Measurements from ENCODE around the gene SMIM26. TPM values are rescaled to one million over a fixed set of nuclear protein-coding genes. Genes with fewer than 3 reads are reported as not detected.

The SMIM26 gene
- total RNA-seq, 2 donors from 2014 or later = 67.6 to 80.3 TPM

GRCh38 chr20:18533978-18534644 is 33.1 kb upstream of the SMIM26 start:
- peaks cover 88% of the 10 kb centered on the region for H3K36me3 Mint-ChIP-seq (ENCODE audit: low read depth)
- WGBS, 2 experiments (ENCODE audit: insufficient coverage in 1 of 2, insufficient read length in 1 of 2) = 98 to 100% methylated on average over 3 to 6 of the region's 6 CpGs
- H3K9me3 Mint-ChIP-seq = no peaks in the 10 kb centered on the region
- H3K27me3 Mint-ChIP-seq (ENCODE audit: insufficient read depth) = no peaks in the 10 kb centered on the region
- H3K4me1 Mint-ChIP-seq = no peaks in the 10 kb centered on the region
- no peak for DNase-seq
- no peak overlapping the region for H3K4me3 ChIP-seq (ENCODE audit: low read length)
- H3K4me3 Mint-ChIP-seq = no peak overlapping the region
- H3K4me1 ChIP-seq (ENCODE audit: control insufficient read depth, insufficient read depth, low read length) = no peaks in the 10 kb centered on the region
- H3K27me3 ChIP-seq (ENCODE audit: control insufficient read depth, insufficient read depth, low read length, poor library complexity, severe bottlenecking) = no peaks in the 10 kb centered on the region
- no peak for TF ChIP-seq CTCF (conservative IDR thresholded peaks at IDR 0.05)
- no peak overlapping the region for H3K27ac Mint-ChIP-seq
- no peak overlapping the region for H3K9ac ChIP-seq (ENCODE audit: extremely low read depth, low read length, poor library complexity, severe bottlenecking)
- no peak overlapping the region for H3K27ac ChIP-seq (ENCODE audit: low read depth, low read length)
- H3K36me3 ChIP-seq (ENCODE audit: control insufficient read depth, insufficient read depth, low read length) = peaks cover 80% of the 10 kb centered on the region
- H3K9me3 ChIP-seq (ENCODE audit: control insufficient read depth, low read length) = no peaks in the 10 kb centered on the region

GRCh38 chr20:18537651-18538050 is 29.6 kb upstream of the SMIM26 start:
- DNase-seq = no peak
- H3K9me3 Mint-ChIP-seq = no peaks in the 10 kb centered on the region
- H3K4me3 ChIP-seq (ENCODE audit: low read length) = no peak overlapping the region

DNA sequence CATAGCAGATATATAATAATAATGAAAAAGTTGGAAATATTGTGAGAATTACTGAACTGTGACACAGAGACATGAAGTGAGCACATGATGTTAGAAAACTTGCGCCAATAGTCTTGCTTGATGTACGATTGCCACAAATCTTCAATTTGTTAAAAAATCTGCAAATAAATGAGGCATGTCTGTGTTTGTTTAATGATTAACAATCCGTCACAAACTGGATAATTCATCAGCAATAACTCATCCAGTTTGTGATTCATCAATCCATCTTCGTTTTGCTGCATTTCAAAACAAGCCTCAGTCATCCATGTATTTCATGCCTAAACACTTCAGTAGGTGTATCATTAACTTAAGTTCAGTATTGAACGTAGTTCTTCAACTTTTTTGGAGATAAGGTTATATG is 25.5 kb upstream of the SMIM26 start:
- Mint-ChIP-seq H3K36me3 (ENCODE audit: low read depth) (peaks cover 70% of the 10 kb centered on the region), H3K27ac (no peak overlapping the region), H3K4me3 (no peak overlapping the region), H3K9me3 (no peaks in the 10 kb centered on the region), H3K27me3 (ENCODE audit: insufficient read depth) (no peaks in the 10 kb centered on the region), H3K4me1 (no peaks in the 10 kb centered on the region)
- Histone ChIP-seq H3K27me3 (ENCODE audit: control insufficient read depth, insufficient read depth, low read length, poor library complexity, severe bottlenecking) (no peaks in the 10 kb centered on the region), H3K4me1 (ENCODE audit: control insufficient read depth, insufficient read depth, low read length) (no peaks in the 10 kb centered on the region), H3K27ac (ENCODE audit: low read depth, low read length) (no peak overlapping the region), H3K36me3 (ENCODE audit: control insufficient read depth, insufficient read depth, low read length) (peaks cover 73% of the 10 kb centered on the region), H3K4me3 (ENCODE audit: low read length) (no peak overlapping the region), H3K9ac (ENCODE audit: extremely low read depth, low read length, poor library complexity, severe bottlenecking) (no peak overlapping the region), H3K9me3 (ENCODE audit: control insufficient read depth, low read length) (no peaks in the 10 kb centered on the region)
- WGBS, 2 experiments (ENCODE audit: insufficient coverage in 1 of 2, insufficient read length in 1 of 2) = 90 to 100% methylated on average over 3 to 5 of the region's 5 CpGs
- no peak for TF ChIP-seq CTCF (conservative IDR thresholded peaks at IDR 0.05)
- DNase-seq = no peak

More at GRCh38 chr20:18537651-18538050, 29.6 kb upstream of the SMIM26 start:
- no peak overlapping the region for H3K9ac ChIP-seq (ENCODE audit: extremely low read depth, low read length, poor library complexity, severe bottlenecking)
- peaks cover 71% of the 10 kb centered on the region for H3K36me3 ChIP-seq (ENCODE audit: control insufficient read depth, insufficient read depth, low read length)
- 84 to 94% methylated on average over 2 of the region's 2 CpGs for WGBS, 2 experiments (ENCODE audit: insufficient coverage in 1 of 2, insufficient read length in 1 of 2)
- no peaks in the 10 kb centered on the region for H3K9me3 ChIP-seq (ENCODE audit: control insufficient read depth, low read length)
- no peaks in the 10 kb centered on the region for H3K4me1 ChIP-seq (ENCODE audit: control insufficient read depth, insufficient read depth, low read length)
- no peaks in the 10 kb centered on the region for H3K27me3 ChIP-seq (ENCODE audit: control insufficient read depth, insufficient read depth, low read length, poor library complexity, severe bottlenecking)
- Mint-ChIP-seq H3K27me3 (ENCODE audit: insufficient read depth) (no peaks in the 10 kb centered on the region), H3K4me1 (no peaks in the 10 kb centered on the region), H3K36me3 (ENCODE audit: low read depth) (peaks cover 81% of the 10 kb centered on the region), H3K4me3 (no peak overlapping the region), H3K27ac (no peak overlapping the region)
- no peak overlapping the region for H3K27ac ChIP-seq (ENCODE audit: low read depth, low read length)
- TF ChIP-seq CTCF (conservative IDR thresholded peaks at IDR 0.05) = no peak

All from endodermal cell (in vitro differentiated cells).